GM19328 (cell line): ENCODE results near the gene GNPTAB.

Source experiments
- ATAC-seq: cut with Tn5 transposase; IDR thresholded peaks from one replicate; pipeline ENCODE4 v1.9.1; 2021; ENCODE audit warnings: mild to moderate bottlenecking, moderate library complexity; ENCODE audit not compliant: unreplicated experiment

The GNPTAB gene

DNA sequence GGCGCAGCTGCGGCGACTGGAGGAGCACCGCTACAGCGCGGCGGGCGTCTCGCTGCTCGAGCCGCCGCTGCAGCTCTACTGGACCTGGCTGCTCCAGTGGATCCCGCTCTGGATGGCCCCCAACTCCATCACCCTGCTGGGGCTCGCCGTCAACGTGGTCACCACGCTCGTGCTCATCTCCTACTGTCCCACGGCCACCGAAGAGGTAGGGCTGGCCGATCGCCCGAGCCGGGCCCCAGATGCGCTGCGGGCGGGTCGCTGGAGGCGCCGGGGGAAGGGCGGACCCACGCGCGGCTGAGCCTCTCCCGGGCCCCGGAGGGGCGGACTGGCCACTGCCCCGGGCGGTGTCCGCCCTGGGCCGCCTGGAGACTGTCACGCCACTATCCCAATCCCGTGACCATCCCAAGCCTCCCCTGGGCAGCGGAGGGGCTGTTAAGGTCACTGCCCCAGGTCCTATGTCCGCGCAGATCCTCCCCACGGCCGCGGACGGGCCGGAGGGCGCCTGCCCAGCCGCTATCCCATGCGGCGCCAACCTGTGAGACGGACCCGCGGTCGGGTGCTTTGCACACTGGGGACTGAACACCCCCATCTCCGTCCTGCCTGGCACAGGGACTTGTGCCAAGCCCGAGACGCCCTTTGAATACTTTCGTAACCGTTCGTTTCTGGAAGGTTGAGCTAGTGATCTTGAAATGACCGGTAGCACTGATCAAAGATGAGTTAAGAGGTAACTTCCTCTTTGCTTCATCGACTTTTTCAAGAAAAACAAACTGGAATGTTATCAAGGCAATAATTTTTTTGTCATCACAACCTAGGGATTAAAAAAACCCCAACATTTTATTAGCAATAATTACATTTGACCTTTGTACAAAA, 132.6 kb downstream of the GNPTAB start:
- ATAC-seq: peak; percentile 31

DNA sequence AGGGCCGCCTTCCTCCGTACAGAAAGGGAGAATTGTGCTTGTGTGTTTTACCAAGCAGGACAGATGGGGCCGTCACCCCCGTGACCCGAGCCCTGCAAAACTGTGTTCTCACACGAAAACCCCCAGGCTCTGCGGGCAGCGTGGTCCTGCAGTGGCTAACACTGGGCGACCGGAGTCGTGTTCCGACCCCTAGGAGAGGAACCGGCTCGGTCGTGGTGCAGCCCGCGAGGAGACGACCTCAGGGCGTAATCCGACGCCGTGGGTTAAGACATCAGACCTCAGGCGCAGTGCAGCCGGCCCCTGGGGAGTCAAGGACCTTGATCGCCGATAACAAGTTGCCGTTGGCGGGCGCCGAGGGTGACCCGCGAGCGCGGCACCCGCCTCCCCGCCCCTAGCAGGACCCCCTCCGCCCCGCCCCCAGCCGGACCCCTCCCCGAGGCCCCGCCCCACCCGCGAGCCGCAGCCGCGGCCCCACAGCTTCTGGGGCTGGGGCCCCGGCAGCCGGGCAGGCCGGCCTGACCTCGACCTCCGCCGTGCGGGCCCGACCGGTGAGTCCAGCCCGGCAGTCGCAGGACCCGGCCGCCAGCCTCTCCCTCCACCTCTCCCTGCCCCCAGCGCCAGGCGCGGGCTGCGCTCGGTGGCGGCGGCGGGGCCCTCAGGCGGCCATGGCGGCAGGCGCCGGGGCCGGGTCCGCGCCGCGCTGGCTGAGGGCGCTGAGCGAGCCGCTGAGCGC, 133.4 kb downstream of the GNPTAB start, which contains the start of gene CHPT1:
TSS of gene CHPT1 (plus strand) at position 444 of the 733 bp plus-strand sequence. CDS start at position 666, 222 bp downstream.
- peak; percentile 71 for ATAC-seq

DNA sequence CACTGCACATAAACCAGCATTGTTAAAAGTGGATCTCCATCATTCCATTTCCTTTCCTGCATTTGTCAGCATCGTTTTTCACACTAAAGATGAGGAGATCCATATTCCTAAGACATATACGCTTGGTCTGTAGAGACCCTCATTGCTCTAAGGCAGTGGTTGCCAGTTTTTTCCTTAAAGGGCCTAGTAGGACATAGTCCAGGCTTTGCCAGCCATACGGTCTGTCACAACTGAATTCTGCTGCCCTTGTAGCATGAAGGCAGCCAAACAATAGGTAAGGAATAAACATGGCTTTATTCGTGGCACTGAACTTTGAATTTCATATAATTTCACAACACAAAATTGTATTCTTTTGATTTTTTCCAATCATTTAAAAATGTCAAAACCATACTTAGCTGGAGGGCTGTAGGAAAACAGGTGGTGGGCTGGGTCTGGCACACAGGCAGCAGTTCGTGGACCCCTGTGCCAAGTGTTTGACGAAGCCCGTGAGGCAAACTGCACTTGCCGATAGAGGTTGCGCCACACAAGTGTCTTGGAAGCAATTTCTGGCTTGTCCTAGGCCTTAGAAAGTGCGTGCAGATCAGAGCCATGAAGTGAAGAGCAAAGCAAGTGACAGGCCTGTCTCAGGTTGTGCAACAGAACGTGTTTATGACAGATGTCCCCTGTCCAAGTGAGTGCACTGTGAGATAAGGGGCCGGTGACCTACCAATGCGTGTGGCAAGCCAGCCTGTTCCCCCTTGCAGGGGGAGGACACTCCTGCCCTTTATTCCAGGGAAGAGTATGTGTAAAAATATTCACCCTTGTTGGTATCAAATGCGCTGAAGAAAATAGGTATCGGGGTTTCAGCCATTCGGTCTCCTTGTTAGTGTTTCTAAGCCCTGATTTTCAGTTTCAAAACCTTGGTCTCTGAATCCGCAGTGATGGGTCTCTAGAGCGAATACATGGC, 134.2 kb downstream of the GNPTAB start:
- ATAC-seq: no peak

DNA sequence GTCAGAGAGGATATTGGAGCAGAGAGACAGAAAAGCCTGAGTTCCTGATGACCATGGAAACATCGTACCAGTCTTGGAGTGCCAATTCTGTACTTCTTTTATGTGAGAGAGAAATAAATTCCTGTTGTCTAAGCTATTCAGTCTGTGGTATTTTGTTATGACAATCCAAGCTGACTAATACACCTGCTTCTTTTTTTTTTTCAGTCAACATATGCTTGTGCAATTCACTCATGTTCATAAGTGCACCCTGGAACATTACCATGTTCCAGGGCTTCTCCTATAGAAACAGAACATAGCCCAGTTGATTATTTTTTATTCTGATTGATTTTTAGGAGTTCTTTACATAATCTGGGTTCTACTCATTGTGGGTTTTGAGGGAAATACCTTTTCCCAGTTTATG, 135.1 kb downstream of the GNPTAB start:
- ATAC-seq: no peak
